HepG2 (cell line): ENCODE data around the gene PEAK3. TPM values are rescaled to one million over a fixed set of nuclear protein-coding genes. Genes with fewer than 3 reads are reported as not detected.

ENCODE experiments used
- AGO2 ChIP-seq: fragments of 200-400 bp; formaldehyde crosslinking; optimal IDR thresholded peaks from 2 replicates; pipeline ENCODE3; 2017; ENCODE audit warnings: mild to moderate bottlenecking, low read depth, low read length, moderate library complexity
- ARID2 ChIP-seq: sonication (generic); formaldehyde crosslinking; IDR thresholded peaks from 2 replicates; pipeline ENCODE4 v1.8.1; 2022; ENCODE audit warnings: mild to moderate bottlenecking, missing genetic modification reagents, borderline replicate concordance
- CBX1 ChIP-seq: IDR thresholded peaks from one replicate; pipeline ENCODE4 v1.6.1; 2016; ENCODE audit warnings: antibody characterized with exemption, low read depth
- CSRNP1 ChIP-seq: sonication (generic); formaldehyde crosslinking; IDR thresholded peaks from 2 replicates; pipeline ENCODE4 v1.8.1; 2023; ENCODE audit warnings: mild to moderate bottlenecking, missing genetic modification reagents
- HIC2 ChIP-seq: sonication (generic); formaldehyde crosslinking; IDR thresholded peaks from 2 replicates; pipeline ENCODE4 v1.9.0; 2022; ENCODE audit warnings: low read depth, missing genetic modification reagents
- HNF1A ChIP-seq, 2 experiments: sonication (generic) in 1 of 2; formaldehyde crosslinking in 1 of 2; IDR thresholded peaks; 2 replicates each; pipeline versions ENCODE4 v1.4.0 to v1.6.1; 2016 to 2020; ENCODE audit warnings: borderline replicate concordance in 1 of 2, low read depth in 1 of 2, mild to moderate bottlenecking in 1 of 2, missing genetic modification reagents in 1 of 2
- IRF9 ChIP-seq: sonication (generic); formaldehyde crosslinking; IDR thresholded peaks from 2 replicates; pipeline ENCODE4 v1.8.0; 2022; ENCODE audit warnings: missing genetic modification reagents, mild to moderate bottlenecking, borderline replicate concordance
- JUND ChIP-seq: sonication (generic); formaldehyde crosslinking; IDR thresholded peaks from 2 replicates; pipeline ENCODE4 v1.8.0; 2022; ENCODE audit warnings: mild to moderate bottlenecking, missing genetic modification reagents
- NFKBIZ ChIP-seq: IDR thresholded peaks from 2 replicates; pipeline ENCODE4 v1.6.1; 2018; ENCODE audit warnings: missing genetic modification reagents, missing compliant biosample characterization
- NFYB ChIP-seq: sonication (generic); formaldehyde crosslinking; IDR thresholded peaks from 2 replicates; pipeline ENCODE4 v1.4.0; 2020; ENCODE audit warnings: missing genetic modification reagents
- RARG ChIP-seq: sonication (generic); formaldehyde crosslinking; IDR thresholded peaks from 2 replicates; pipeline ENCODE4 v1.4.0; 2020; ENCODE audit warnings: low read depth, mild to moderate bottlenecking, missing genetic modification reagents
- U2AF2 ChIP-seq: fragments of 200-400 bp; formaldehyde crosslinking; IDR thresholded peaks from 2 replicates; pipeline ENCODE4 v1.6.1; 2017; ENCODE audit warnings: low read depth, mild to moderate bottlenecking, low read length
- ZBTB39 ChIP-seq: sonication (generic); formaldehyde crosslinking; IDR thresholded peaks from 2 replicates; pipeline ENCODE4 v1.5.0; 2020; ENCODE audit warnings: missing genetic modification reagents
- ZNF24 ChIP-seq: fragments of 450-650 bp; IDR thresholded peaks from 2 replicates; pipeline ENCODE4 v1.6.1; 2017; ENCODE audit warnings: antibody characterized with exemption, mild to moderate bottlenecking
- ZNF772 ChIP-seq: sonication (generic); formaldehyde crosslinking; IDR thresholded peaks from 2 replicates; pipeline ENCODE4 v1.5.0; 2020; ENCODE audit warnings: mild to moderate bottlenecking, missing genetic modification reagents
- polyA plus RNA-seq, 8 experiments: library from polyadenylated mRNA; depleted of rRNA in 3 of 8; stranded (reverse) in 7 of 8; unstranded in 1 of 8; fragments of >200 nt; fragmentation: Illumina TruSeq in 4 of 8; extraction: Trizol in 4 of 8; gene quantifications; 2 replicates each; pipeline versions ENCODE4 v1.2.1 to v1.2.3, GENCODE V29; 2011 to 2016; ENCODE audit warnings: low read depth in 4 of 8, missing spikeins in 1 of 8, mixed read lengths in 1 of 8; ENCODE audit not compliant: insufficient read depth in 1 of 8
- total RNA-seq, 5 experiments: library from RNA; depleted of rRNA; stranded (reverse); fragments of >200 nt; fragmentation: Illumina TruSeq; extraction: Trizol; gene quantifications; 2 replicates each; pipeline ENCODE4 v1.2.3, GENCODE V29; 2016; ENCODE audit warnings: low read depth in 1 of 5

Gene PEAK3
- total and polyA plus RNA-seq, 2 of the 13 experiments (the other 11 are each of a cell fraction or from before 2014, with no cell fraction given), result not detected

- TF ChIP-seq HNF1A (IDR thresholded peaks at IDR 0.05; ENCODE audit: low read depth) (no peak), HNF1A (CRISPR knock-in tag; IDR thresholded peaks at IDR 0.05; ENCODE audit: borderline replicate concordance) (no peak), AGO2 (no peak), CSRNP1 (CRISPR knock-in tag) (peak; percentile 62; the same call in 1 of the 2 replicates), JUND (CRISPR knock-in tag) (no peak), U2AF2 (no peak), NFKBIZ (no peak), IRF9 (no peak), ZNF24 (no peak), CBX1 (no peak), HIC2 (CRISPR knock-in tag) (no peak), ZBTB39 (CRISPR knock-in tag) (0 out of 2 replicates have a peak, but pooled peaks have one; percentile 55), NFYB (CRISPR knock-in tag) (no peak), RARG (CRISPR knock-in tag) (no peak), ZNF772 (CRISPR knock-in tag) (no peak), ARID2 (CRISPR knock-in tag) (no peak)
Measured at GRCh38 chr19:2253106-2254063, 28.6 kb downstream of the PEAK3 start (continued).
